RCC 7860 (cell line): ENCODE data around the gene TPX2.

ENCODE experiments used
- DNase-seq: peaks from one replicate; pipeline ENCODE4 v3.0.0-alpha.2; 2015; ENCODE audit warnings: low spot score
- FAIRE-seq: peaks from 2 replicates; lab custom pipeline; 2012; peaks lifted over from hg19 to GRCh38; lab: Jason Lieb, UNC

Gene TPX2

DNA sequence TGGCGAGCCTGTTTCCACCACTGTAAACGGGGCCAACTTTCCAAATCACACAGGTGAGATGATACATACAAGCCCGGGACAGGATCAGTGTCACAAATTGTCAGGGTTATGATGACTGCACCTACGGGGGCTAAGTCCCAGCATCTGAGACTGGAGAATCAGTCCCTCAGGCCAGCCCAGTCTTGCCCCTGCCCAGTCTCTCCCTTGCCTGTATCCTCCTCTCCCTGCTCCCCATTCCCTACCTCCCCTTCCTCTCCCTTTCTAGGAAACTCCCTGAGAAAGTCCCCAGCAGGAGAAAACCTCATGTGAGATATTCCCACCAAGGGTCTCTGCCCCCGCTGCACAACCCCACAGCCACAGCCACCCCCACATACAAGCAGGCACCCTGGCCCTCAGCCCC, 104.8 kb downstream of the TPX2 start:
- FAIRE-seq (no peak), DNase-seq (no peak)

DNA sequence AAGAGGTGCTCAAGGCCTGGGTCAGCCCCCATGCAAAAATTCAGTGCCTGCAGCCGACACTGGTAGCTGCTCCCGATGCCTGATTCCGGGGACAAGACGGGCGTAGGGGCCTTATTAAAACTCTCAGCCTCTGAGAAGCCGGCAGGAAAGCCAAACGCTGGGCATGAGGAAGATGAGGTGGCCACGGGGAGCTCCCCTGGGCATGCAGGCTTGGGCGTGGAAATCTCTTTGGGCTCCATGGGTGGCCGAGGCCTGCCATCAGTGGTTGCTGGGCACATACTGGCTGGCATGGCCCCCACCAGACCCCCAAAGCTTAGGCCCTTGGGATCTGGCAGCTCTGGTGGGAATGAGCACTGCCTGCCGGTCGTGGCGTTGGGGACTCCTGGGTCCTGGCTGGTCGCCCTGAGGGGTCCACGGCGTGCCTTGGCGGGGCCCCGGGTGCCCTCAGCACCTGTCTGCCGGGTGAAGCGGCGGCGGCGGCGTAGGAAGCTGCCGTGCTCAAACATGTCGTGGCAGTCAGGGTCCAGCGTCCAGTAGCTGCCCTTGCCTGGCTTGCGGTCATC, 105.7 kb downstream of the TPX2 start:
- no peak for DNase-seq
- FAIRE-seq = no peak

DNA sequence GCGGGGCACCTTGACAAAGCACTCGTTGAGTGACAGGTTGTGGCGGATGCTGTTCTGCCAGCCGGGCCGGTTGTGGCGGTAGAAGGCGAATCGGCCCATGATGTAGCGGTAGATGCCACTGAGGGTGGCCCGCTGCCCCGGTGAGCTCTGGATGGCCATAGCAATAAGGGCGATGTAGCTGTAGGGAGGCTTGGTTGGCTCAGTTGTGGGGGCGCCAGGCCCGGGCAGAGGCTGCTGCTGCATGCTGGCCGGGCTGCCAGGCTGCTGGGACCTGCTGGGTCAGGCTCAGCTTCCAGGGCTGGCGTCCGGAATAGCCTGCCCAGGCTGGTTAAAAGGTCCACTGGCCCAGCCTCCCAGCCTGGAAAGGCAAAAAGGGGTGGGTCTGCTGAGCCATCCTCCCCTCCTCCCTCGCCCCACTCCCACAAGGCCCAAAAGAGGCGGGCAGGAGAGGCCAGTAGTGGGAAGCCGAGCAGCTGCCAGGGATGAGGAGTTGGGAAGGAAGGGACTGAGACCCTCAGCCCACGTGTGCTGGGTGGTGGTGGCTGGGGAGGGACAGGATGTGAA, 106.3 kb downstream of the TPX2 start, which contains the start of gene FOXS1:
Gene FOXS1 (minus strand): TSS at position 305 of the 564 bp plus-strand sequence. CDS start 62 bp downstream, at position 243.
- FAIRE-seq = no peak
- DNase-seq = no peak

DNA sequence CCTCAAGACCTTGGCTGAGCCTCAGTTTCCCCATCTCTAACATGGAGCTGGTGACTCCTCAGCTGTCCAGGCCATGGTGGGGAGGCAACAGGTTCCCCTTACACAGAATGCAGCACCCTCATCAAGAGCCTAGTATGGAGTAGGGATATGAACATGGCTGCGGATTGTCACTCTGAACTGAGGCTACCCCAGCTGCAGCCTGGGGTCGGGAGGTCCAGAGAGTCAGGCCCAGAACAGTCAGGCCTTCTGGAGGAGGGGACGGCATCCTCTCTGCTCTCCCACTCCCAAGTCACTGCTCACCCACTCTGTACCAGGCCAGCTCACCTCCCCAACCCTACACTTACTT, 107.7 kb downstream of the TPX2 start:
- no peak for FAIRE-seq

DNA sequence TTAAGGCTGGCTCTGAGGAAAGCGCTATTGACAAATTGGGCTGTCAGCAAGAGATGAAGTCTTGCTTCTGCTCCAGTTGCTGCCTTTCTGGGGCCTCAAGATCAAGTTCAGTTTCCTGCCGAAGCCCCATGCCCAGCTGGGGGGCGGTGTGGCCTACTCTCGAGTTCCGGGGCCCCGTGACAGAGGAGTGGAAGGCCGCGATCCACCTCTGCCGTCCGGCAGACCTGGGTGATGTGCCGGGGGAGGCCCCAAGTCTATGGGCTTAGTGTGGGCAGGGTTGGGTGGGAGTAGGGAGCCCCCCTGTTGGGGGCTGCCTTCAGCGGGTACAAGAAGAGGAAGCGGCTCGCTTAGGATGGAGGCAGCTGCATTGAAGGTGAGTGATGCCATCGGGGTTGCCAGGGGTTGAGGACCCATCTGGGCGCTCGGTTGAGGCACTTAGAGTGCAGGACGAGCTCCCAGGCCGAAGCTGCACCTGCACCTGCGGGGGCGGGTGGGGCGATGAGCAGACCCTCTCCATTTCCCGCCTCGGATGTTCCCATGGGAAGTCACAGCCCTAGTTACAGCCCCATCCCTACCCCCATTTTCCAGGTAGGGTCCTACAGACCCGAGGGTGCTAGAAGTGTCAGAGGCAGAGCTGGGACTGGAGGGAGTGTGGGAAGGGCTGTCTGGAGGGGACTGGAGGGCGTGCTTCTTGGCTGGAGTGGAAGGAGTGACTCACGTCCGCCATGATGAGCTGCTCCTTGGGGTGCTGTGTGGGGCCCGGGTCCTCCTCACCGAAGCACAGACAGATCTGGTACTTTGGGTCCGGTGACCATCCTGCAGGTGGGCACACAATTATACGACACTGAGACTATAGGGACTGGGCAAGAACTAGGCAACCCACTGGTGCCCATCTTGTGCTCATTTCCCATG, 109.3 kb downstream of the TPX2 start:
- DNase-seq (no peak), FAIRE-seq (no peak)

More for the DNA sequence above, 107.7 kb downstream of the TPX2 start:
- DNase-seq = no peak

DNA sequence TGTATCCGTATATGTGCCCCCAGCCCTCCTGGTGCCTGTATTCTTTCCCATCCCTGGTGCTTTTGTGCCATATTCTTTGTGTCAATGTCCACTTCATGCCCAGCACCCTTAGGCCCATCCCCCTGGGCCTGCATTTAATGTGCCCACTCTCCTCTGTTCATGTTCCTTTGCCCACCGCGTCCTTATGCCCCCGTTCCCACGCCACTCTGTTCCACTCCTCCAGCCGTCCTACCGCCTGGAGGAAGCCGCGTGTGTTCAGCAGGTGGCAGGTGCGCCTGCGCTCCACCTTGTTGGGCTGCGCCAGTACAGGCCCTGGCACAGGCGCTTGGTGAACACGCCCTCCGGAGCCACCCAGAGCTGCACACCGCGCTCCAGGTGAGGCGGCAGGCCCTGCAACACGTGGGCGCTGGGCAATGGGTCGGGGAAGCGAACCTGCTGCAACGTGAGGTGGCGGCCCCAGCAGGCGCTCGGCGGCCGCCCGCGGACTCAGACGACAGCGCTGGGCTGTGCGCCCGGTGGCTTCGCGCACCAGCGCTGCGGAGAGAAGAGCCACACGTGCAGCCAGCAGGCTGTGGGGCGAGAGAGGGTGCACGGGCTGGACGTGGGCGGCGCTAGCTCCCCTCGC, 110.3 kb downstream of the TPX2 start:
- DNase-seq (no peak), FAIRE-seq (no peak)
